ENCODE results near the gene KCNK18. TPM values are rescaled to one million over a fixed set of nuclear protein-coding genes. Genes with fewer than 3 reads are reported as not detected.

KCNK18 gene
- total RNA-seq, 2 experiments from 2014 or later = not detected

- POLR2A ChIA-PET = interaction anchor here (0.6 to 1.1 kb wide), 3 partner anchors 12 to 284 kb away, joined by 3 to 5 read pairs (median 3); no protein-coding TSS in a partner anchor
- no peaks in the 10 kb centered on the region for H3K79me2 ChIP-seq (ENCODE audit: insufficient read depth, low read depth, low read length)
- TF ChIP-seq, protein P1, sequence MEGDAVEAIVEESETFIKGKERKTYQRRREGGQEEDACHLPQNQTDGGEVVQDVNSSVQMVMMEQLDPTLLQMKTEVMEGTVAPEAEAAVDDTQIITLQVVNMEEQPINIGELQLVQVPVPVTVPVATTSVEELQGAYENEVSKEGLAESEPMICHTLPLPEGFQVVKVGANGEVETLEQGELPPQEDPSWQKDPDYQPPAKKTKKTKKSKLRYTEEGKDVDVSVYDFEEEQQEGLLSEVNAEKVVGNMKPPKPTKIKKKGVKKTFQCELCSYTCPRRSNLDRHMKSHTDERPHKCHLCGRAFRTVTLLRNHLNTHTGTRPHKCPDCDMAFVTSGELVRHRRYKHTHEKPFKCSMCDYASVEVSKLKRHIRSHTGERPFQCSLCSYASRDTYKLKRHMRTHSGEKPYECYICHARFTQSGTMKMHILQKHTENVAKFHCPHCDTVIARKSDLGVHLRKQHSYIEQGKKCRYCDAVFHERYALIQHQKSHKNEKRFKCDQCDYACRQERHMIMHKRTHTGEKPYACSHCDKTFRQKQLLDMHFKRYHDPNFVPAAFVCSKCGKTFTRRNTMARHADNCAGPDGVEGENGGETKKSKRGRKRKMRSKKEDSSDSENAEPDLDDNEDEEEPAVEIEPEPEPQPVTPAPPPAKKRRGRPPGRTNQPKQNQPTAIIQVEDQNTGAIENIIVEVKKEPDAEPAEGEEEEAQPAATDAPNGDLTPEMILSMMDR (conservative IDR thresholded peaks at IDR 0.05; ENCODE audit: low read length) = no peak
- TF ChIP-seq EZH2phosphoT487 (IDR thresholded peaks at IDR 0.05; ENCODE audit: borderline replicate concordance, low read depth, low read length) = no peak
- CTCF ChIA-PET (ENCODE audit: unreplicated experiment) = interaction anchor here (1.0 kb wide), 1 partner anchor 12 kb away, joined by 5 read pairs; no protein-coding TSS in a partner anchor
- H3K4me1 ChIP-seq (ENCODE audit: insufficient read depth, low read length, poor library complexity, severe bottlenecking) = no peaks in the 10 kb centered on the region
- H2AFZ ChIP-seq (ENCODE audit: low read length) = peak overlapping the region; percentile 86
- intact Hi-C loops (cut with micrococcal nuclease; ENCODE audit: unreplicated experiment) = no loop called here
- no peak overlapping the region; the same call in 1 of the 2 replicates for H3K4me2 ChIP-seq (ENCODE audit: low read length)
- no peaks in the 10 kb centered on the region for H3K36me3 ChIP-seq (ENCODE audit: insufficient read depth, low read length)
- H3K27ac ChIP-seq (ENCODE audit: low read depth, low read length, poor library complexity, severe bottlenecking) = no peak overlapping the region
- no peaks in the 10 kb centered on the region for H3K9me2 ChIP-seq (ENCODE audit: insufficient read depth, low read length)
- no peak overlapping the region for H3K4me3 ChIP-seq (ENCODE audit: low read depth, low read length, poor library complexity, severe bottlenecking)
- peak; percentile 53 for DNase-seq (ENCODE audit: low spot score)
- no peaks in the 10 kb centered on the region for H3K9me3 ChIP-seq (ENCODE audit: low read length)
- no peaks in the 10 kb centered on the region for H4K20me1 ChIP-seq (ENCODE audit: insufficient read depth, low read length)
- BruUV-seq (replicated peaks) = no TSS peak
Measured at GRCh38 chr10:117186832-117187615, 10.3 kb upstream of the KCNK18 start.

DNA sequence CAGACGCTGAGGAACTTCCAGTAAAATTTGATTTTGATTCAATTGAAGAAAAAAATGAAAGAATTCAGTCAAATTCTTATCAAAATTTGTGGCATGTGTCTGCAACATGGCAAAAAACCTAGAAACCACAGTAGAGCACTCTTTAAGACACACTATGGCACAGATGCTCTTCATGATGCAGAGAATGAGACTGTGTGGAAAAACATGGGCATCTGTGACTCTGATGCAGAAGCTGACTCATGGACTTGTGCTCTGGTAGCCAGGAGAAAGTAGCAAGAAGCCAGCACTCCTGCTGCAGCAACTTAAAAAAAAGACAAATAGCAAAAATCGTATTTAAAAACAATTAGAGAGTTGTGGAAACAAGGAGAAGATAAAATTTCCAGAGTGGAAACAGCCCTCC lies 8.9 kb upstream of the KCNK18 start:
- intact Hi-C loops (cut with micrococcal nuclease; ENCODE audit: unreplicated experiment) = no loop called here
- ChIA-PET POLR2A (no interaction called here), CTCF (ENCODE audit: unreplicated experiment) (no interaction called here)
- Histone ChIP-seq H3K9me3 (ENCODE audit: low read length) (no peaks in the 10 kb centered on the region), H3K27ac (ENCODE audit: low read depth, low read length, poor library complexity, severe bottlenecking) (no peak overlapping the region), H3K4me3 (ENCODE audit: low read depth, low read length, poor library complexity, severe bottlenecking) (no peak overlapping the region), H3K9me2 (ENCODE audit: insufficient read depth, low read length) (no peaks in the 10 kb centered on the region), H3K79me2 (ENCODE audit: insufficient read depth, low read depth, low read length) (no peaks in the 10 kb centered on the region), H4K20me1 (ENCODE audit: insufficient read depth, low read length) (no peaks in the 10 kb centered on the region), H3K36me3 (ENCODE audit: insufficient read depth, low read length) (no peaks in the 10 kb centered on the region), H3K4me1 (ENCODE audit: insufficient read depth, low read length, poor library complexity, severe bottlenecking) (no peaks in the 10 kb centered on the region), H3K4me2 (ENCODE audit: low read length) (no peak overlapping the region), H2AFZ (ENCODE audit: low read length) (peak overlapping the region; percentile 86; the same call in 1 of the 2 replicates)
- TF ChIP-seq EZH2phosphoT487 (IDR thresholded peaks at IDR 0.05; ENCODE audit: borderline replicate concordance, low read depth, low read length) = no peak
- TF ChIP-seq, protein P1 (conservative IDR thresholded peaks at IDR 0.05; ENCODE audit: low read length) = no peak
- no TSS peak for BruUV-seq (replicated peaks)
- no peak for DNase-seq (ENCODE audit: low spot score)

DNA sequence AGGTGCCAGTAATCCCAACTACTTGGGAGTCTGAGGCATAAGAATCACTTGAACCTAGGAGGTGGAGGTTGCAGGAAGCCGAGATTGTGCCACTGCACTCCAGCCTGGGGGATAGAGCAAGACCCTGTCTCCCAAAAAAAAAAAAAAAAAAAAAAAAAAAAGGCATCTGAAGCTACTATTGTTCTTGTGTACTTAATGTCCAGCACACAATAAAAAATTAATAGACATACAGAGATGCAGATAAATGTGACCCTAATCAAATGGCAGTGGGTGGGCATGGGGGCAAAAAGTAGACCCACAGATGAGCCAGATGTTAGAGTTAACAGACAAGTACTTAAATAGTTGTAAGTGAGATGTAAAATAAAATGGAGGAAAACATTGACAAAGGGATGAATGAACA lies 7.7 kb upstream of the KCNK18 start:
- no peaks in the 10 kb centered on the region for H3K79me2 ChIP-seq (ENCODE audit: insufficient read depth, low read depth, low read length)
- no peaks in the 10 kb centered on the region for H3K4me1 ChIP-seq (ENCODE audit: insufficient read depth, low read length, poor library complexity, severe bottlenecking)
- no peak overlapping the region for H3K4me2 ChIP-seq (ENCODE audit: low read length)
- no peak for TF ChIP-seq EZH2phosphoT487 (IDR thresholded peaks at IDR 0.05; ENCODE audit: borderline replicate concordance, low read depth, low read length)
- TF ChIP-seq, protein P1 (conservative IDR thresholded peaks at IDR 0.05; ENCODE audit: low read length) = no peak
- no peak overlapping the region for H3K4me3 ChIP-seq (ENCODE audit: low read depth, low read length, poor library complexity, severe bottlenecking)
- H3K27ac ChIP-seq (ENCODE audit: low read depth, low read length, poor library complexity, severe bottlenecking) = no peak overlapping the region
- H3K9me2 ChIP-seq (ENCODE audit: insufficient read depth, low read length) = no peaks in the 10 kb centered on the region
- CTCF ChIA-PET (ENCODE audit: unreplicated experiment) = no interaction called here
- H4K20me1 ChIP-seq (ENCODE audit: insufficient read depth, low read length) = no peaks in the 10 kb centered on the region
- H2AFZ ChIP-seq (ENCODE audit: low read length) = no peak overlapping the region
- intact Hi-C loops (cut with micrococcal nuclease; ENCODE audit: unreplicated experiment) = no loop called here
- no peaks in the 10 kb centered on the region for H3K36me3 ChIP-seq (ENCODE audit: insufficient read depth, low read length)
- POLR2A ChIA-PET = no interaction called here
- no peaks in the 10 kb centered on the region for H3K9me3 ChIP-seq (ENCODE audit: low read length)
- DNase-seq (ENCODE audit: low spot score) = no peak
- BruUV-seq (replicated peaks) = no TSS peak
